KMS-11 (cell line): ENCODE data around the gene CRADD.

Experiments
- H2AFZ ChIP-seq: fragments of 200-600 bp; sonication (generic); 2 replicates; pipeline ENCODE4 v1.6.1; 2016; ENCODE audit warnings: antibody characterized with exemption, mixed run types, low read depth
- H3K27ac ChIP-seq: fragments of 200-600 bp; sonication (generic); 2 replicates; pipeline ENCODE4 v1.6.1; 2016; ENCODE audit warnings: mild to moderate bottlenecking, mixed run types
- H3K27me3 ChIP-seq: fragments of 200-600 bp; sonication (generic); 2 replicates; pipeline ENCODE4 v1.6.1; 2017; ENCODE audit warnings: mild to moderate bottlenecking, low read depth, mixed run types, moderate library complexity; ENCODE audit not compliant: insufficient read depth
- H3K36me3 ChIP-seq: fragments of 200-600 bp; sonication (generic); 2 replicates; pipeline ENCODE4 v1.6.1; 2017; ENCODE audit warnings: mild to moderate bottlenecking, mixed run types; ENCODE audit not compliant: insufficient read depth
- H3K4me1 ChIP-seq: fragments of 200-600 bp; sonication (generic); 2 replicates; pipeline ENCODE4 v1.6.1; 2016; ENCODE audit warnings: mild to moderate bottlenecking, low read depth, mixed run types; ENCODE audit not compliant: poor library complexity, severe bottlenecking
- H3K4me2 ChIP-seq: fragments of 200-600 bp; sonication (generic); 2 replicates; pipeline ENCODE4 v1.7.0; 2016; ENCODE audit warnings: mild to moderate bottlenecking, mixed run types
- H3K4me3 ChIP-seq: fragments of 200-600 bp; sonication (generic); IDR thresholded peaks from 2 replicates; pipeline ENCODE4 v1.6.1; 2017; ENCODE audit warnings: low read depth, low read length, mixed read lengths; ENCODE audit not compliant: insufficient read depth
- H3K79me2 ChIP-seq: fragments of 200-600 bp; sonication (generic); 2 replicates; pipeline ENCODE4 v1.6.1; 2016; ENCODE audit warnings: low read depth, mixed run types; ENCODE audit not compliant: insufficient read depth
- H3K9ac ChIP-seq: fragments of 200-600 bp; sonication (generic); 2 replicates; pipeline ENCODE4 v1.6.1; 2016; ENCODE audit warnings: mild to moderate bottlenecking, mixed run types
- H4K20me1 ChIP-seq: fragments of 200-600 bp; sonication (generic); 2 replicates; pipeline ENCODE4 v1.6.1; 2016; ENCODE audit warnings: mild to moderate bottlenecking, mixed run types; ENCODE audit not compliant: insufficient read depth
- TF ChIP-seq, protein P1 (sequence below): fragments of 200-600 bp; sonication (generic); conservative IDR thresholded peaks from 2 replicates; pipeline ENCODE4 v1.6.1; 2017; ENCODE audit warnings: low read depth, mild to moderate bottlenecking, antibody characterized with exemption, low read length, moderate library complexity, mixed read lengths

CRADD gene

DNA sequence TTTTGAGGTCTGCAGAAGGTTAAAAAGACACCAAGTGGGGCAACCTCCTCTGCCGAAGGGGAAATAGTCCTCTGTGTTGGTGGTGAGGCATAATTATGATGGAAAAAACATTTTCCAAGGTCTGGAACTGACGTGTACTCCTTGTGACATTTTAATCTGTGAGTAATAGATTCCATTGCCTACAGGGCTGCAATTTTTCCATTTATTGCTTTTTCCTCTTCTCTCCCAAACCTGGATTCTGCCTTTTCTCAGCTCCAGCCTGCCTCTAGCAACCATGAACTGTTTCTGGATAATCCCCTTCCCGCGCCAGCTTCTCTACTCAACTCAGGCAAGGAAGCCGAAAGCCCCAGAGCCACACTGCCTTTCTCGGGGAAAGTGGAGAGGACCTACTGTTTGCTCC is 241.1 kb downstream of the CRADD start:
- no peak overlapping the region for H3K27ac ChIP-seq
- no peak overlapping the region for H2AFZ ChIP-seq
- H3K4me3 ChIP-seq = no peak overlapping the region
- H4K20me1 ChIP-seq = no peaks in the 10 kb centered on the region
- no peak overlapping the region for H3K4me2 ChIP-seq
- H3K4me1 ChIP-seq = no peaks in the 10 kb centered on the region
- no peaks in the 10 kb centered on the region for H3K27me3 ChIP-seq
- H3K9ac ChIP-seq = no peak overlapping the region
- no peaks in the 10 kb centered on the region for H3K36me3 ChIP-seq
- TF ChIP-seq, protein P1, sequence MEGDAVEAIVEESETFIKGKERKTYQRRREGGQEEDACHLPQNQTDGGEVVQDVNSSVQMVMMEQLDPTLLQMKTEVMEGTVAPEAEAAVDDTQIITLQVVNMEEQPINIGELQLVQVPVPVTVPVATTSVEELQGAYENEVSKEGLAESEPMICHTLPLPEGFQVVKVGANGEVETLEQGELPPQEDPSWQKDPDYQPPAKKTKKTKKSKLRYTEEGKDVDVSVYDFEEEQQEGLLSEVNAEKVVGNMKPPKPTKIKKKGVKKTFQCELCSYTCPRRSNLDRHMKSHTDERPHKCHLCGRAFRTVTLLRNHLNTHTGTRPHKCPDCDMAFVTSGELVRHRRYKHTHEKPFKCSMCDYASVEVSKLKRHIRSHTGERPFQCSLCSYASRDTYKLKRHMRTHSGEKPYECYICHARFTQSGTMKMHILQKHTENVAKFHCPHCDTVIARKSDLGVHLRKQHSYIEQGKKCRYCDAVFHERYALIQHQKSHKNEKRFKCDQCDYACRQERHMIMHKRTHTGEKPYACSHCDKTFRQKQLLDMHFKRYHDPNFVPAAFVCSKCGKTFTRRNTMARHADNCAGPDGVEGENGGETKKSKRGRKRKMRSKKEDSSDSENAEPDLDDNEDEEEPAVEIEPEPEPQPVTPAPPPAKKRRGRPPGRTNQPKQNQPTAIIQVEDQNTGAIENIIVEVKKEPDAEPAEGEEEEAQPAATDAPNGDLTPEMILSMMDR = no peak
- no peaks in the 10 kb centered on the region for H3K79me2 ChIP-seq

DNA sequence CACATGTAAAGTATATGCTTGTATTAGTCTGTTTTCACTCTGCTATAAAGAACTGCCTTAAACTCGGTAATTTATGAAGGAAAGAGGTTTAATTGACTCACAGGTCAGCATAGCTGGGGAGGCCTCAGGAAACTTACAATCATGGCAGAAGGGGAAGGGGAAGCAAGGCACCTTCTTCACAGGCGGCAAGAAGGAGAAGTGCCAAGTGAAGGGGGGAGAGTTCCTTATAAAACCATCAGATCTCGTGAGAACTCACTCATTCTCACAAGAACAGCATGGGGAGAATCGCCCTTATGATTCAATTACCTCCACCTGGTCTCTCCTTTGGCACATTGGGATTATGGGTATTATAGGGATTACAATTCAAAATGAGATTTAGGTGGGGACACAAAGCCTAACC is 241.7 kb downstream of the CRADD start:
- Histone ChIP-seq H3K27me3 (no peaks in the 10 kb centered on the region), H3K4me3 (no peak overlapping the region), H2AFZ (no peak overlapping the region), H3K4me2 (no peak overlapping the region), H3K9ac (no peak overlapping the region), H3K79me2 (no peaks in the 10 kb centered on the region), H3K27ac (no peak overlapping the region), H3K36me3 (no peaks in the 10 kb centered on the region), H4K20me1 (no peaks in the 10 kb centered on the region), H3K4me1 (no peaks in the 10 kb centered on the region)
- TF ChIP-seq, protein P1 = no peak

DNA sequence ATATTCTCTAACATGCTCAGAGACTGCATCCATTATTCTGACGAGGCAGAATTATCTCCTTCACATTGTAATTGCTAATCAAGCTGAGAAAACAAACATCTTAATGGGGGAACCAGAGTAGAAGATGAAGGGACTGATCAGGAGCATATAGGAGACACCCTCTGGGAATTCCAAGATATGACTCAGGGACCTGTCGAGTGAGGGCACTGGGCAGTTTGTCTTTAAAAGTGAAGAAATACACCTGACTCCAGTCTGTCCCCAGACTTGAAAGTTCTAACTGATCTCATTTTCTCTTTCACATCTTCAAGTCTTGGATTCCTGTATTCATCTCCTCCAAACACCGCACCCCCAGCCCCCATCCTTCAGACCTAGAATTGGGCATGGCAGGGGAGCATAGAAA is 244.3 kb downstream of the CRADD start:
- H3K4me2 ChIP-seq = no peak overlapping the region
- TF ChIP-seq, protein P1 = no peak

GRCh38 chr12:93922583-93923006 is 245.4 kb downstream of the CRADD start:
- Histone ChIP-seq H3K9ac (no peak overlapping the region), H3K4me2 (no peak overlapping the region), H3K4me3 (no peak overlapping the region), H3K27ac (no peak overlapping the region), H4K20me1 (no peaks in the 10 kb centered on the region), H3K36me3 (no peaks in the 10 kb centered on the region), H2AFZ (no peak overlapping the region), H3K27me3 (no peaks in the 10 kb centered on the region), H3K4me1 (no peaks in the 10 kb centered on the region), H3K79me2 (no peaks in the 10 kb centered on the region)
- TF ChIP-seq, protein P1 = no peak

More for the DNA sequence above, 244.3 kb downstream of the CRADD start:
- no peak overlapping the region for H3K9ac ChIP-seq
- no peaks in the 10 kb centered on the region for H3K36me3 ChIP-seq
- no peak overlapping the region for H3K4me3 ChIP-seq
- H3K27me3 ChIP-seq = no peaks in the 10 kb centered on the region
- no peaks in the 10 kb centered on the region for H3K4me1 ChIP-seq
- no peaks in the 10 kb centered on the region for H4K20me1 ChIP-seq
- H3K27ac ChIP-seq = no peak overlapping the region
- H3K79me2 ChIP-seq = no peaks in the 10 kb centered on the region
- no peak overlapping the region for H2AFZ ChIP-seq
